CMK (cell line): Measurements from ENCODE around the gene SMIM12.
A peak's percentile ranks its signal among the peaks of the same experiment; 100 is the strongest.
"Not testable (repeated sequence)": the region's sequence is repeated elsewhere in the genome, so short reads cannot be mapped to it uniquely, and the experiment has no call there.

ENCODE experiments used
- DNase-seq: peaks from one replicate; pipeline ENCODE4 v3.0.0-alpha.2; 2010; ENCODE audit warnings: low read depth

SMIM12 gene

DNA sequence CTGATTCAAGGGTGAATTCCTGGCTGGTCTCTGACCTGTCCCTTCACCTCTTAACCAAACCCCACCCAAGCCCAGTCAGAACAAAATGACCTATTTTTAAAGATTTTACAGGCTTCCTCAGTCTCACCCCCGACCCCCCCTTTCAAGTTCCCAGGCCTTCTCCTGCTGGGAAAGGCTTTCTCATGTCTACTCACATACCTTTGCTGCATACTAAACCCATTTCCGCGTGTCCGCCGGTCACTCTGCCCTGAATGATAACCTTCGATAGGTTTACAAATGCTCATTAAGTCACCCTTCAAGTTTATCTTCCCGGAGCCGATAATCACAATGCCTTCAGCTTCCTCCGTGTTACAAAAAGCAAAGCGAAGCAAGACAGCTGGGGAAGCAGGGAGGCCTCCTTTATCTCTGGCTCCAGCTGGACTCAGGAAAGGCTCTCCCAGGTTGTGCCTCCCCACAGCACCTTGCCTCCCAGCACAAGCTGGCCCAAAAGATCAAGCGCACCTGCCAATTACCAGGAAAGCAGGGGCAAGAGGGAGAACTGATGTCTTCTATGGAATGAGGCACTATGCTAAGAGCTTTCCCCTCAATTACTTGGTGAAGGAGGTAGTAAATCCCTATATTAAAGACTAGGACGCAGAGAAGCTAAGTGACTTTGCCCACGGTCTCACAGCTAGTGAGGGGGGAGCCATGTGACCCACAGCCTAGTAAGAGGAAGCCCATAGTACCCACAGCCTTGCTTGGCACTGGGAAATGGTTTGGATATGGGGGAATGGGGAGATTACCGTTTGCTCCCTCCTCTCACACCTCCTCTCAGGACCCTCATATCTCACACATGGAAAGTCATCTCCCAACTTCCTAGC is 15.9 kb downstream of the SMIM12 start:
- peak; percentile 94 for DNase-seq

GRCh38 chr1:34842952-34843371 is 16.6 kb downstream of the SMIM12 start:
- DNase-seq, result peak; percentile 91

DNA sequence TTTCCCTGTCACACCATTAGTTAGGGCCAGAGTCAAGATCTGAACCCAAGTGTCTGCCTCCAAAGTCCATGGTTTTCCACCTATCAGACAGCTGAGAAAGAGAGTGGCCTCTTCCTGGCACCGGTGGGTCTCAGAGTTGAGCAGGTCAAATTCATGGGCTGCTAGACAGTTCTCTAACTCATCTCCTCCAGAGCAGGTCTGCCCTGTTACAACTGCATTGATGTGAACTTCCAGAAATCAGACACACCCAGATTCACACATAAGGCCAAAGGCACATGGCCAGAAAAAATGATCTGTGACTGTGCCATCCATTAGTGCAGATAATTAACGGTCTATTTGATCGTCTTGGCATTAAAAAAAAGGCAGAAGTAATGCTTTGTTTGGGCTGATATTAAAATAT is 17.5 kb downstream of the SMIM12 start:
- no peak for DNase-seq

DNA sequence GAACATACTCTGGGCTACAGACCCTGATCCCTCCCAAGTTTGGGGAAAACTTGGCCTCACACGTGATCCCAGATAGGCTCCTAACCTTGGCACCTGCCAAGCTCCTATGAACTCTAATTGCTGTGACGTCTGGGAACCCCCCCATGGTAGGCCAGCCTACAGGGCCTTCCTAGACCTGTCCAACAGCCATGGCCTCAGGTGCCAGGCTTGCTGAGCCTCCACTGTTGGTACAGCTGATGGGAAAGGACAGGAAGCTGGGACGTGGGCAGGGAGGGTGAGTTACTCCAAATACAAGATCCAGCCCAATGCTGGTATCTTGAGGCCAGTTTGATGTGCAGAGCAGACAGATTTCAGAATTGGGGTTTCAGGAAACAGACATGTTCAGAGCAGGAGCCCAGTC is 19.1 kb downstream of the SMIM12 start:
- no peak for DNase-seq

DNA sequence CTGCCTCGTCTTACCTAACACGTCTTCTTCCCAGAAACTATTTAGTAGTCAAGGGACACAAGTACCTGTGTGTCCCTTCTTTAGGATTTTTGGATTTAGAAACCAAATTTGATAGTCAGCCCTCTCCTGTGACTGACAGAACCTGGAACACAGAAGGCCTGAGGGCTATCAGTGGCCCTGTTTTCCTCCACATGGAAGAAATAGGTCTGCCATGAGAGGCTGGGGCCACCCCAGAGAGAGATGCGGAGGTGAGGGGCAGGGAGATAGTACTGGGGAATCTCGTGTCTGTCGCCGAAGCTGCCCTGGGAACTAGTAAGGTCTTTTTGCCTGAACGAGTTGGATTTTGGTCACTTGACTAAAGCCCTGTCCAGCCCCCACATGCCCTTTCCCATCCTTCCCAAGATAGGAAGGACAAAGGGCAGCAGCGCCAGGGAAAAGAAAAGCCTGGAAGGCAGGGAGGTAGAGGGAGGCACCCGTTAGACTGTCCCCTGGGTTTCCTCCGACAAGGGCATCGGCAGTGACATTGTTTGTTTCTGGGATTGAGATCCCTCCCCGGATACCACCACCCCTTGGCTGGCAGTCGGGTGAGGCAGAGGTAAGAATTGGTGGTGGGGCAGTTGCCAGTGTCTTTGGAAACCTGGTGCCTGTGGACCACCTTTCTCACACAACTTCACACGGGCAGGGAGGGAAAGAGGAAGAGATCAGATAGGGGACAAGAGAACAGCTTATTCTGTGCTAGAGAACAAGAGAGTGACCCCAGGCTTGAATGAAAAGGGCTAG is 19.8 kb downstream of the SMIM12 start:
- DNase-seq, result no peak

GRCh38 chr1:34833711-34834110 is 25.8 kb downstream of the SMIM12 start:
- no peak for DNase-seq

DNA sequence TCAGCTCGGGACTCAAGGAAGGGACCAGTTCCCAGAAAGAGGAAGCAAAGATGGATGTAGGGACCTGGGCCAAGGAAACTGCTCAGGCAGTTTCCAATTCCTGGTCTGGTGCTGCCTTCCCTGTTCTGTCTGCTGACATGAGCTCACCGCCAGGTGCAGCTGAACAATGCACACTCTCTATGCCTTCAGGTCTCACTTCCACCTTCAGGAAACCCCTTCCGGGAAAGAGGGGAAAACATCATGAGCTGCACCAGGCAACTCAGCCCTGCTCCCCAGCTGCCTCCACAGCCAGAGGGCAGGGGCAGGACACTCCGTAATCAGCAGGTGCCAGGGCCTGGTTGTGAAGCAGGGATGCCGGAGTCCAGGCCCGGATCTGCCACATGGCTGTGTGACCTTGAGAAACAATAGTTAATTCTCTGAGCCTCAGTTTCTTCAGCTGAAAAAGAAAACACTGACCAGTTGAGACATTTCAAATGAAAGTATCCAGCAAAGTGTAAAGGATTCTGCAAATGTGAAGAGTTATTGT is 27.8 kb downstream of the SMIM12 start:
- no peak for DNase-seq

GRCh38 chr1:34829250-34829649 is 30.3 kb downstream of the SMIM12 start:
- DNase-seq, result peak; percentile 89

DNA sequence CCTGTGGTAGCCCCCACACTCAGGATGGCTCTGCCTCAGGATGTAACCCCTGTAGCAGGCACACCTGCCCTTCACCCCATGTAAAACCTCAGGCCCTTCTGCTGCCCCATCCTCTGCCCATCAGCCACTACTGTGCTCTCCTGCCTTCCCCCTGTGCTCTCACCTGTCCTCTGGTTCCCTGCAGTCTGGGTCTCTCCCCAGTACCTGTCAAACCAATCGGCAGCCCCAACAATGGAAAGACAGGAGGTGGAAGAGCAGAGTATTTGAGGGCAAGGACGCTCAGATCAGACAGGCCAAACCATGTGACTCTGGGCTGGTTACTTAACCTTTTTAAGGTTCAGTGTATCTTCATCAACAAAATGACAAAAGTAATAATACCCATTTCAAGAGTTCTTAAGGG is 30.9 kb downstream of the SMIM12 start:
- no peak for DNase-seq

GRCh38 chr1:34827341-34827941 is 32.1 kb downstream of the SMIM12 start:
- no peak for DNase-seq

DNA sequence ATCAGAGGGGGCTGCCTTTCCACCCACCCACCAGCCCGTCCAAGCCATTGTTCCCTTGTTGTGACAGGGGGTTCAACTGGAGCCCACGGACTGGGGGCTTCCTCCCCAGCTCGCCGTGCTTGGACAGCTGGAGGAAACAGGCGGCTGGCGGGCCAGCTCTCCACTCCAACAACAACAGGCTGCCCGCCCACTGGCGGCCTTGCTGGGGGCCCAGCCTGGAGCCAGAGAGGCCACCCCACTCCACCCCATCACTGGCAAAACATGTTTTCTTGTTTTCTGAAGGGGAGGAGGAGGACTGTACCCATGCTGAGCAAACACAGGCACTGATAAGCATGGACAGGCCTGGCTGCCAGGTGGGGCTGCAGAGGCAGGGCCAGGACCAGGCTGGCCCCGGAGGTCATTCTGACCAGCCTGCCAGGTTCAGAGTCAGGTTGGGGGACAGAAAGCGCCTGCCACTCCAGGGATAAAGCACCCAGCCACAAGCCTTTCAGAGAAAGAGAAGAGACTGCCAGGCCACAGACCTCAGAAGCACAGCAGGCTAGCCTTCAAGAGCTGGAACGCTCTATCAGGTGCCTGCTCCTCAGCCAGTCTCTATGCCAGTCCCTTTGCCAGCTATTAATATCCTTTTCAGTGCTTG is 34.0 kb downstream of the SMIM12 start:
- DNase-seq, result no peak

DNA sequence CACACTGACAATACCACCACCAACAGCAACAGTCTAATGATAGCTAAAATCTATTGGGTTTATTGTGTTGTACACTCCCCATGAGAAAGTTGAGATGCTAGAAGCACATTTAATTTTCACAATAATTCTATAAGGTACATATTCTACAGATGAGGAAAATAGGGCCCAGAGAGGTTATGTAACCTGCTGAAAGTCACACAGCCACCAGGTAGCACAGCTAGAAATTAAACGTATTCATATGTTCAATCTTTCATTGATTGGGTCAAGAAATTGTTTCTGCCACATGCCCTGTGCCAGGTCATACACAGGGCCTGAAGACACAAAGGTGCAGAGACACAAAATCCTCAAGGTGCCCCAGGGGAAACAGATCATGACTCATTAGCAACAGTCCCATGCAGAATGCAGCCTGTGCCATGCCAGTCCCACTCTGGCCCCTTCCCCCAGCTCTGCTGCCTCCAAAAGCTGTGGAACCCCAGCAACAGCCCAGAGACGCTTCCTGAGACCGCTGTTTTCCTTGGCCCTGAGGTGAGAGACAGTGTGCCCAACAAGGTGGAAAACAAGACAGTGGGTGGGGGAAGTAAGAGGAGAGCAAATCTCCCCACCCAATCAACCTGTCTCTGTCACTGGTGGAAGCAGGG is 34.6 kb downstream of the SMIM12 start:
- DNase-seq, result no peak

- no peak for DNase-seq
Observed at GRCh38 chr1:34822202-34822601, 37.3 kb downstream of the SMIM12 start.

DNA sequence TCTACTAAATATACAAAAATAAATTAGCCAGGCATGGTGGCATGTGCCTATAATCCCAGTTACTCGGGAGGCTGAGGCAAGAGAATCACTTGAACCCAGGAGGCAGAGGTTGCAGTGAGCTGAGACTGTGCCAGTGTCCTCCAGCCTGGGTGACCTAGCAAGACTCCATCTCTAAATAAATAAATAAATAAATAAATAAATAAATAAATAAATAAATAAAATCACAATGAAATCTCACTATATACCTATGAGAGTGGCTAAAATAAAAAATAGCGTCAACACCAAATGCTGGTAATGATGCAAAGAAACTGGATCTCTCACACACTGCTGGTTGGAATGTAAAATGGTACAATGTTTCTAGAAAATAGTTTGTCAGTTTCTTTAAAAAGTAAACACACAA is 40.7 kb downstream of the SMIM12 start:
- DNase-seq, result not testable (repeated sequence)

DNA sequence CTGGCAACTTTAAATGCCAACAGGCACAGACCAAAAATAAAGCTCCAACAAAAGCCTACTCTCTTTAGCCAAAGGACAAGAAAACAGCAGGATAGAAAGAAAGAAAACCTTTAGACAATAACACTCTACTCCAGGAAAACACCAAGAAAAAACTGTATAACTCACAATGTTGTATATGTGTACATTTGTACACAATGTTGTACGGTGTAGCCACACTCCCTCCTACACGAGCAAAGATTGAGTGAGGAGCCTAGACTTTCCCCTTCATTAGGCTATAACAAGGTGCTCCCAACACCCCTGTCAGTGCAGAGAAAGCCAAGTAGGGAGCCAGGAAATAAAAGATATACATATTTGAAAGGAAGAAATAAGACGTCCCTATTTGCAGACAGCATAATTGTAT is 42.8 kb downstream of the SMIM12 start:
- no peak for DNase-seq

- DNase-seq, result no peak
Observed at GRCh38 chr1:34816332-34816731, 43.2 kb downstream of the SMIM12 start.

DNA sequence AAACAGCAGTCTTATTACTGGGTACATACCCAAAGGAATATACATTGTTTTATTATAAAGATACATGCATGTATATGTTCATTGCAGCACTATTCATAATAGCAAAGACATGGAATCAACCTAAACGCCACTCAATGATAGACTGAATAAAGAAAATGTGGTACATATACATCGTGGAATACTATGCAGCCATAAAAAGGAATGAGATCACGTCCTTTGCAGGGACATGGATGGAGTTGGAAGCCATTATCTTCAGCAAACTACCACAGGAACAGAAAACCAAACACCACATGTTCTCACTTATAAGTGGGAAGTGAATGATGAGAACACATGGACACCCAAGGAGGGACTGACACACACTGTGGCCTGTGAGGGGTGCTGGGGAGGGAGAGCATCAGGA is 48.8 kb downstream of the SMIM12 start:
- DNase-seq, result not testable (repeated sequence)

GRCh38 chr1:34808051-34808810 is 51.3 kb downstream of the SMIM12 start:
- DNase-seq, result no peak

DNA sequence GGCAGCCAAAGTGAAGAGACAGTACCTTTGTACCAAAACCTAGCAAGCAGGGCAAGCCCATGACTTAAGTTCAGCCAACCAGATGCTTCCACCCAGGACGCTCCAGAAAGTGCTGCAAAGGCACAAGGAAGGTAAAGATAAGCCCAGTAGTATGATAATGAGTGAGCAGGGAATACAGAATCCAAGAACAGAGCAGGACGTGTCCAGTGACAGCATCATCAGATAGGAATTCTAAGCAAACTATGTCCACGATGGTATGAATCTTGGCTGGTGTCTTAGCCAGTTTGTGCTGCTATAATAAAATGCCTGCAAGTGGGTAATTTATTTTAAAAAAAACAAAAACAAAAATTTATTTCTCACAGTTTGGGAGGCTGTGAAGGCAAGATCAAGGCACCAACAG is 53.2 kb downstream of the SMIM12 start:
- no peak for DNase-seq

- no peak for DNase-seq
Observed at GRCh38 chr1:34803770-34804169, 55.8 kb downstream of the SMIM12 start.
